ENCODE data around the gene MYMX. TPM values are rescaled to one million over a fixed set of nuclear protein-coding genes. Genes with fewer than 3 reads are reported as not detected.
"Not testable (repeated sequence)": the region's sequence is repeated elsewhere in the genome, so short reads cannot be mapped to it uniquely, and the experiment has no call there.

Gene MYMX
- total RNA-seq, 1 donor from 2014 or later = not detected

GRCh38 chr6:44180406-44180805 is 36.3 kb upstream of the MYMX start:
- no peaks in the 10 kb centered on the region for H3K36me3 ChIP-seq (ENCODE audit: insufficient read depth, low read length)
- no peak overlapping the region for H3K27ac Mint-ChIP-seq (ENCODE audit: unreplicated experiment)
- peaks cover 3% of the 10 kb centered on the region for H3K27me3 ChIP-seq (ENCODE audit: insufficient read depth, low read length)
- no peak overlapping the region for H3K4me3 ChIP-seq (ENCODE audit: insufficient read depth, low read depth, low read length)
- H3K9me3 ChIP-seq (ENCODE audit: insufficient read depth, low read depth, low read length) = no peaks in the 10 kb centered on the region
- DNase-seq (ENCODE audit: low read depth) = no peak
- H3K9ac ChIP-seq (ENCODE audit: low read length) = no peak overlapping the region
- peaks cover 1% of the 10 kb centered on the region for H3K36me3 Mint-ChIP-seq (ENCODE audit: low read depth, unreplicated experiment)
- no peak for FAIRE-seq
- no peak overlapping the region for H3K27ac ChIP-seq (ENCODE audit: low read depth, low read length)
- H3K4me1 ChIP-seq (ENCODE audit: insufficient read depth, low read length) = peaks cover 20% of the 10 kb centered on the region
- H4K20me1 ChIP-seq (ENCODE audit: insufficient read depth, low read length) = no peaks in the 10 kb centered on the region
- TF ChIP-seq CTCF (IDR thresholded peaks at IDR 0.05; ENCODE audit: insufficient read depth, low read depth, low read length) = no peak
- no peak overlapping the region for H3K4me3 Mint-ChIP-seq (ENCODE audit: unreplicated experiment)
- H3K4me1 Mint-ChIP-seq (ENCODE audit: low read depth, unreplicated experiment) = peaks cover 8% of the 10 kb centered on the region
- H3K79me2 ChIP-seq (ENCODE audit: insufficient read depth, low read length) = no peaks in the 10 kb centered on the region
- no peak overlapping the region for H2AFZ ChIP-seq (ENCODE audit: low read depth, low read length)
- H3K9me3 Mint-ChIP-seq (ENCODE audit: unreplicated experiment) = peaks cover 3% of the 10 kb centered on the region
- H3K27me3 Mint-ChIP-seq (ENCODE audit: low read depth, unreplicated experiment) = peaks cover 23% of the 10 kb centered on the region
- H3K4me2 ChIP-seq (ENCODE audit: low read length) = no peak overlapping the region

DNA sequence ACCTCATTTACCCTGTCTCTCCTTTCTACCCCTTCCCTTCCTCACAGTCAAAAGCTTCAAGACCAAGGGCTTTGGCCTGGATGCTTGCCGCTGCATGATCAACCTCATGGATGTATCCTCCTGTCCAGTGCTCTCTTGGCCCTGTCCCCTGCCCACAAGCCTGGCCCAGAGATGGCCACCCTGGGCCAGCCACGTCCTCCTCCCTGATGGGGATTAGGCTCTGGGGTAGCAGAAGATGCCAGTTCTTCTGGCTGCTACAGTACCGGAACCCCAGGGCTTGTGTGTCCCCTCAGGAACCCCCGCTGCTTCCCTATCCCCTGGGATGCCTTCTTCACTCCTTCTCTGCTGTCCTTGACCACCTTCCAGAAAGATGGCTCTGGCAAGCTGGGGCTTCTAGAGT is 35.8 kb upstream of the MYMX start:
- H3K9me3 Mint-ChIP-seq (ENCODE audit: unreplicated experiment) = peaks cover 3% of the 10 kb centered on the region
- H3K36me3 Mint-ChIP-seq (ENCODE audit: low read depth, unreplicated experiment) = peaks cover 1% of the 10 kb centered on the region
- H3K4me1 Mint-ChIP-seq (ENCODE audit: low read depth, unreplicated experiment) = peaks cover 8% of the 10 kb centered on the region
- H3K79me2 ChIP-seq (ENCODE audit: insufficient read depth, low read length) = no peaks in the 10 kb centered on the region
- H3K27ac ChIP-seq (ENCODE audit: low read depth, low read length) = no peak overlapping the region
- TF ChIP-seq EZH2 (IDR thresholded peaks at IDR 0.05; ENCODE audit: insufficient read depth, low read length) (no peak), CTCF (IDR thresholded peaks at IDR 0.05; ENCODE audit: insufficient read depth, low read depth, low read length) (no peak)
- H3K36me3 ChIP-seq (ENCODE audit: insufficient read depth, low read length) = no peaks in the 10 kb centered on the region
- H2AFZ ChIP-seq (ENCODE audit: low read depth, low read length) = no peak overlapping the region
- no peak overlapping the region for H3K4me2 ChIP-seq (ENCODE audit: low read length)
- peaks cover 20% of the 10 kb centered on the region for H3K4me1 ChIP-seq (ENCODE audit: insufficient read depth, low read length)
- H3K27ac Mint-ChIP-seq (ENCODE audit: unreplicated experiment) = no peak overlapping the region
- FAIRE-seq (no peak), DNase-seq (ENCODE audit: low read depth) (no peak)
- no peak overlapping the region for H3K9ac ChIP-seq (ENCODE audit: low read length)
- H4K20me1 ChIP-seq (ENCODE audit: insufficient read depth, low read length) = no peaks in the 10 kb centered on the region
- peaks cover 25% of the 10 kb centered on the region for H3K27me3 Mint-ChIP-seq (ENCODE audit: low read depth, unreplicated experiment)
- no peaks in the 10 kb centered on the region for H3K9me3 ChIP-seq (ENCODE audit: insufficient read depth, low read depth, low read length)
- no peak overlapping the region for H3K4me3 ChIP-seq (ENCODE audit: insufficient read depth, low read depth, low read length)
- H3K4me3 Mint-ChIP-seq (ENCODE audit: unreplicated experiment) = no peak overlapping the region
- peaks cover 3% of the 10 kb centered on the region for H3K27me3 ChIP-seq (ENCODE audit: insufficient read depth, low read length)

DNA sequence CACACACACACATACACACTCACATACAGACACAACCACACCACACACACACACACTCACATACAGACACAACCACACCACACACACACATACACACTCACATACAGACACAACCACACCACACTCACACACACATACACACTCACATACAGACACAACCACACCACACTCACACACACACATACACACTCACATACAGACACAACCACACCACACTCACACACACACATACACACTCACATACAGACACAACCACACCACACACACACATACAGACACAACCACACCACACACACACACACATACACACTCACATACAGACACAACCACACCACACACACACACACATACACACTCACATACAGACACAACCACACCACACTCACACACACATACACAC is 34.9 kb upstream of the MYMX start:
- H3K4me3 ChIP-seq (ENCODE audit: insufficient read depth, low read depth, low read length); H4K20me1 ChIP-seq (ENCODE audit: insufficient read depth, low read length); H3K4me3 Mint-ChIP-seq (ENCODE audit: unreplicated experiment); DNase-seq (ENCODE audit: low read depth); H3K9me3 Mint-ChIP-seq (ENCODE audit: unreplicated experiment); H2AFZ ChIP-seq (ENCODE audit: low read depth, low read length); H3K27me3 ChIP-seq (ENCODE audit: insufficient read depth, low read length); H3K79me2 ChIP-seq (ENCODE audit: insufficient read depth, low read length); H3K36me3 ChIP-seq (ENCODE audit: insufficient read depth, low read length); H3K36me3 Mint-ChIP-seq (ENCODE audit: low read depth, unreplicated experiment); H3K9me3 ChIP-seq (ENCODE audit: insufficient read depth, low read depth, low read length); H3K4me2 ChIP-seq (ENCODE audit: low read length); FAIRE-seq; H3K9ac ChIP-seq (ENCODE audit: low read length); H3K27ac ChIP-seq (ENCODE audit: low read depth, low read length); H3K27ac Mint-ChIP-seq (ENCODE audit: unreplicated experiment): not testable (repeated sequence)
- Mint-ChIP-seq H3K27me3 (ENCODE audit: low read depth, unreplicated experiment) (peaks cover 34% of the 10 kb centered on the region), H3K4me1 (ENCODE audit: low read depth, unreplicated experiment) (peaks cover 12% of the 10 kb centered on the region)
- peaks cover 18% of the 10 kb centered on the region for H3K4me1 ChIP-seq (ENCODE audit: insufficient read depth, low read length)
